GM20431 (cell line): ENCODE measurements around the gene EXT2.

Experiments
- in situ Hi-C: fragments of 300-500 bp; cut with MseI, MboI; formaldehyde crosslinking; loops from one replicate; pipeline ENCODE4 v1.15.0; 2020; ENCODE audit warnings: low sequenced_read_pairs; ENCODE audit not compliant: unreplicated experiment

Gene EXT2

GRCh38 chr11:44191322-44192016, 96.0 kb downstream of the EXT2 start:
- in situ Hi-C loops: no loop called here

- in situ Hi-C loops: no loop called here
These were observed 96.5 kb downstream of the EXT2 start for GRCh38 chr11:44192017-44192385.

- in situ Hi-C loops: no loop called here
These were observed 97.1 kb downstream of the EXT2 start for GRCh38 chr11:44192462-44193100.

- in situ Hi-C loops: no loop called here
These were observed 98.4 kb downstream of the EXT2 start for GRCh38 chr11:44193856-44194255.

- in situ Hi-C loops: no loop called here
These were observed 102.8 kb downstream of the EXT2 start for GRCh38 chr11:44198146-44198724.

GRCh38 chr11:44199298-44199697, 103.8 kb downstream of the EXT2 start:
- in situ Hi-C loops: no loop called here

GRCh38 chr11:44199816-44200215, 104.3 kb downstream of the EXT2 start:
- in situ Hi-C loops: no loop called here

- in situ Hi-C loops: no loop called here
These were observed 108.0 kb downstream of the EXT2 start for GRCh38 chr11:44203270-44204043.

GRCh38 chr11:44205352-44205751, 109.9 kb downstream of the EXT2 start:
- in situ Hi-C loops: no loop called here

- in situ Hi-C loops: no loop called here
These were observed 110.4 kb downstream of the EXT2 start for GRCh38 chr11:44205836-44206235.

- in situ Hi-C loops: no loop called here
These were observed 111.8 kb downstream of the EXT2 start for GRCh38 chr11:44207292-44207691.

GRCh38 chr11:44208976-44209603, 113.6 kb downstream of the EXT2 start:
- in situ Hi-C loops: no loop called here

GRCh38 chr11:44212128-44212527, 116.7 kb downstream of the EXT2 start:
- in situ Hi-C loops: no loop called here

GRCh38 chr11:44213148-44213547, 117.7 kb downstream of the EXT2 start:
- in situ Hi-C loops: no loop called here

- in situ Hi-C loops: no loop called here
These were observed 122.0 kb downstream of the EXT2 start for GRCh38 chr11:44217432-44217831.

GRCh38 chr11:44219830-44220796, 124.6 kb downstream of the EXT2 start:
- in situ Hi-C loops: no loop called here

- in situ Hi-C loops: no loop called here
These were observed 126.0 kb downstream of the EXT2 start for GRCh38 chr11:44221456-44221855.

- in situ Hi-C loops: no loop called here
These were observed 126.5 kb downstream of the EXT2 start for GRCh38 chr11:44221992-44222391.

- in situ Hi-C loops: no loop called here
These were observed 127.8 kb downstream of the EXT2 start for GRCh38 chr11:44223238-44223637.
